GM19043 (cell line): Measurements from ENCODE around the gene CRELD2.

Source experiments
- ATAC-seq: cut with Tn5 transposase; IDR thresholded peaks from one replicate; pipeline ENCODE4 v1.9.1; 2021; ENCODE audit warnings: low read depth; ENCODE audit not compliant: unreplicated experiment

Gene CRELD2

DNA sequence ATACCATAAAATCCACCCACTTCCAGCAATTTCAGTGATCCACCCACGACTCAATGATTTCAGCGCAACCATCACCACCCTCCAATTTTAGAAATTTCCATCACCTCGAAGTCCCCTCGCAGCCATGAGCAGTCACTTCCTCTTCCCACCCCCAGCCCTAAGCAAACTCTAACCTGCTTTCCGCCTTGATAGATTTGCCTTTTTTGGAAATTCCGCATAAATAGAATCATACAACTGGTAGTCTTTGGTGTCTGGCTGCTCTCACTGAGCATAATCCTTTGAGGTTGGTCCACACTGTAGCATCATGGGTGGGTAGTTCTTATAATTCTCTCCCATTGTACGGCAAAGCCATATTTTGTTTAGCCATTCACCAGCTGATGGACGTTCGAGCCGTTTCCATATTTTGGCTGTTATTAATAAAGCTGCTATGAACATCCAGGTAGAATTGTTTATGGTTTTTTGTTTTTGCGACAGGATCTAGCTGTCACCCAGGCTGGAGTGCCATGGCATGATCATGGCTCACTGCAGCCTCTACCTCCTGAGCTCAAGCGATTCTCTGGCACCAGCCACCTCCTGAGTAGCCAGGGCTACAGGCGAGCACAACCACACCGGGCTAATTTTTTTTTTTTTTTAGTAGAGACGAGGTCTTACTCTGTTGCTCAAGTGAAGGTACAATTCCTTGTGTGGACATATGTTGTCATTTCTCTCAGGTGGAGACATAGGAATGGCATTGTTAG is 58.2 kb downstream of the CRELD2 start:
- ATAC-seq: no peak
